ENCODE data around the gene SRCIN1.

DNA sequence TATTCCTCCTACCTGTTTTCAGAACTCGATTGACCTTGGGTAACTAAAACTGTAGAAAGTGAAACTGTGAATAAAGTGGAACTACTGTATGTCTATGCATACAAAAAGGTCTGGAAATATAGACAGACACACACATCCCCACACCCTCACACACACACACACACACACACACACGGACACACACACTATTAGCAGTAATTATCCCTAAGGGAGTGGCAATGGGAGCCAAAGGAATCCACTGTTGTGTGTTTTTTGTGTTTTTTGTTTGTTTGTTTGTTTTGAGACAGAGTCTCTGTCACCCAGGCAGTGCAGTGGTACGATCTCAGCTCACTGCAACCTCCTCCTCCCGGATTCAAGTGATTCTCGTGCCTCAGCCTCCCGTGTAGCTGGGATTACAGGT lies 26.6 kb upstream of the SRCIN1 start:
- TF ChIP-seq, protein P1, sequence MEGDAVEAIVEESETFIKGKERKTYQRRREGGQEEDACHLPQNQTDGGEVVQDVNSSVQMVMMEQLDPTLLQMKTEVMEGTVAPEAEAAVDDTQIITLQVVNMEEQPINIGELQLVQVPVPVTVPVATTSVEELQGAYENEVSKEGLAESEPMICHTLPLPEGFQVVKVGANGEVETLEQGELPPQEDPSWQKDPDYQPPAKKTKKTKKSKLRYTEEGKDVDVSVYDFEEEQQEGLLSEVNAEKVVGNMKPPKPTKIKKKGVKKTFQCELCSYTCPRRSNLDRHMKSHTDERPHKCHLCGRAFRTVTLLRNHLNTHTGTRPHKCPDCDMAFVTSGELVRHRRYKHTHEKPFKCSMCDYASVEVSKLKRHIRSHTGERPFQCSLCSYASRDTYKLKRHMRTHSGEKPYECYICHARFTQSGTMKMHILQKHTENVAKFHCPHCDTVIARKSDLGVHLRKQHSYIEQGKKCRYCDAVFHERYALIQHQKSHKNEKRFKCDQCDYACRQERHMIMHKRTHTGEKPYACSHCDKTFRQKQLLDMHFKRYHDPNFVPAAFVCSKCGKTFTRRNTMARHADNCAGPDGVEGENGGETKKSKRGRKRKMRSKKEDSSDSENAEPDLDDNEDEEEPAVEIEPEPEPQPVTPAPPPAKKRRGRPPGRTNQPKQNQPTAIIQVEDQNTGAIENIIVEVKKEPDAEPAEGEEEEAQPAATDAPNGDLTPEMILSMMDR (IDR thresholded peaks at IDR 0.05): no peak
- TF ChIP-seq ZFX (IDR thresholded peaks at IDR 0.05; ENCODE audit: borderline replicate concordance): no peak

Measured in 22Rv1 (cell line).